ENCODE measurements around the gene NDUFA6.

NDUFA6 gene

GRCh38 chr22:42065438-42066125 is 25.0 kb downstream of the NDUFA6 start:
- TF ChIP-seq ZNF8 (CRISPR knock-in tag; IDR thresholded peaks at IDR 0.05) (no peak), ZC3H10 (CRISPR knock-in tag; IDR thresholded peaks at IDR 0.05) (no peak), POU6F1 (CRISPR knock-in tag; IDR thresholded peaks at IDR 0.05; ENCODE audit: borderline replicate concordance, low read depth) (no peak), ZFP30 (CRISPR knock-in tag; IDR thresholded peaks at IDR 0.05) (no peak), OSR1 (CRISPR knock-in tag; IDR thresholded peaks at IDR 0.05) (no peak), TCF4 (CRISPR knock-in tag; IDR thresholded peaks at IDR 0.05; ENCODE audit: borderline replicate concordance) (no peak), ESRRG (CRISPR knock-in tag; IDR thresholded peaks at IDR 0.05) (no peak), ZFP3 (CRISPR knock-in tag; IDR thresholded peaks at IDR 0.05) (no peak), ZNF565 (CRISPR knock-in tag; conservative IDR thresholded peaks at IDR 0.05; ENCODE audit: low read depth) (no peak), ARNTL (CRISPR knock-in tag; IDR thresholded peaks at IDR 0.05; ENCODE audit: borderline replicate concordance, low read depth) (no peak), SNAI2 (CRISPR knock-in tag; IDR thresholded peaks at IDR 0.05) (no peak), CSDC2 (CRISPR knock-in tag; IDR thresholded peaks at IDR 0.05) (no peak), ZNF70 (CRISPR knock-in tag; IDR thresholded peaks at IDR 0.05) (no peak), TOX (CRISPR knock-in tag; IDR thresholded peaks at IDR 0.05; ENCODE audit: borderline replicate concordance) (no peak), BACH2 (CRISPR knock-in tag; IDR thresholded peaks at IDR 0.05; ENCODE audit: borderline replicate concordance) (no peak), PPARA (CRISPR knock-in tag; IDR thresholded peaks at IDR 0.05; ENCODE audit: borderline replicate concordance) (no peak), TSHZ2 (CRISPR knock-in tag; IDR thresholded peaks at IDR 0.05) (no peak), ISL1 (CRISPR knock-in tag; IDR thresholded peaks at IDR 0.05) (no peak), RARB (CRISPR knock-in tag; IDR thresholded peaks at IDR 0.05) (no peak)
- no peak for ATAC-seq

- TF ChIP-seq TCF4 (CRISPR knock-in tag; IDR thresholded peaks at IDR 0.05; ENCODE audit: borderline replicate concordance) (no peak), BACH2 (CRISPR knock-in tag; IDR thresholded peaks at IDR 0.05; ENCODE audit: borderline replicate concordance) (no peak), ZFP3 (CRISPR knock-in tag; IDR thresholded peaks at IDR 0.05) (no peak), ZNF8 (CRISPR knock-in tag; IDR thresholded peaks at IDR 0.05) (no peak), GLIS3 (CRISPR knock-in tag; IDR thresholded peaks at IDR 0.05) (no peak), RARB (CRISPR knock-in tag; IDR thresholded peaks at IDR 0.05) (no peak)
- no peak for ATAC-seq
These were observed 25.9 kb downstream of the NDUFA6 start for GRCh38 chr22:42064629-42065028.

GRCh38 chr22:42062506-42063170 is 27.9 kb downstream of the NDUFA6 start:
- no peak for ATAC-seq
- no peak for TF ChIP-seq ESRRG (CRISPR knock-in tag; IDR thresholded peaks at IDR 0.05)
- TF ChIP-seq RARB (CRISPR knock-in tag; IDR thresholded peaks at IDR 0.05): no peak

DNA sequence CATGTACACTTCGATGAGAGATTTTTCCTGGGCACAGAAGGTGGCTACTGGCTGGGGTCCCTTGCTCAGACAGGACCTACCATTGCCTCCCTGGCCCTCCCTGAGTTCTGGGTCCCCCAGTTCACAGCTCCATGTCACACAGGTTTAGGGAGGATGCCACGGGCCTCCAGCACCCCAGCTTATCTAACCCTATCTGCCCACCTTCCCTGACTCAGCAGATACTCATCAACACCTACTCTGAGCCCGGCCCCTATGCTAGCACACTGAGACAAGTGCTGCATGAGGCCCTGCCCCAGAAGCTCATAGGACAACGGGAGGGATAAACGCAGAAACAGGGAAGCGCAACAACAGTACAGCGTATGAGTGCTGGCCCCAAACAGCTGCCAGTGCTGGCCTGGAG is 29.5 kb downstream of the NDUFA6 start:
- TF ChIP-seq BACH2 (CRISPR knock-in tag; IDR thresholded peaks at IDR 0.05; ENCODE audit: borderline replicate concordance) (no peak), CREB5 (CRISPR knock-in tag; IDR thresholded peaks at IDR 0.05; ENCODE audit: low read depth) (no peak), CSDC2 (CRISPR knock-in tag; IDR thresholded peaks at IDR 0.05) (no peak), ISL1 (CRISPR knock-in tag; IDR thresholded peaks at IDR 0.05) (no peak)
- TF ChIP-seq, protein P1, sequence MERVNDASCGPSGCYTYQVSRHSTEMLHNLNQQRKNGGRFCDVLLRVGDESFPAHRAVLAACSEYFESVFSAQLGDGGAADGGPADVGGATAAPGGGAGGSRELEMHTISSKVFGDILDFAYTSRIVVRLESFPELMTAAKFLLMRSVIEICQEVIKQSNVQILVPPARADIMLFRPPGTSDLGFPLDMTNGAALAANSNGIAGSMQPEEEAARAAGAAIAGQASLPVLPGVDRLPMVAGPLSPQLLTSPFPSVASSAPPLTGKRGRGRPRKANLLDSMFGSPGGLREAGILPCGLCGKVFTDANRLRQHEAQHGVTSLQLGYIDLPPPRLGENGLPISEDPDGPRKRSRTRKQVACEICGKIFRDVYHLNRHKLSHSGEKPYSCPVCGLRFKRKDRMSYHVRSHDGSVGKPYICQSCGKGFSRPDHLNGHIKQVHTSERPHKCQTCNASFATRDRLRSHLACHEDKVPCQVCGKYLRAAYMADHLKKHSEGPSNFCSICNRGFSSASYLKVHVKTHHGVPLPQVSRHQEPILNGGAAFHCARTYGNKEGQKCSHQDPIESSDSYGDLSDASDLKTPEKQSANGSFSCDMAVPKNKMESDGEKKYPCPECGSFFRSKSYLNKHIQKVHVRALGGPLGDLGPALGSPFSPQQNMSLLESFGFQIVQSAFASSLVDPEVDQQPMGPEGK (CRISPR knock-in tag; IDR thresholded peaks at IDR 0.05; ENCODE audit: borderline replicate concordance): no peak
- TF ChIP-seq, protein P2, sequence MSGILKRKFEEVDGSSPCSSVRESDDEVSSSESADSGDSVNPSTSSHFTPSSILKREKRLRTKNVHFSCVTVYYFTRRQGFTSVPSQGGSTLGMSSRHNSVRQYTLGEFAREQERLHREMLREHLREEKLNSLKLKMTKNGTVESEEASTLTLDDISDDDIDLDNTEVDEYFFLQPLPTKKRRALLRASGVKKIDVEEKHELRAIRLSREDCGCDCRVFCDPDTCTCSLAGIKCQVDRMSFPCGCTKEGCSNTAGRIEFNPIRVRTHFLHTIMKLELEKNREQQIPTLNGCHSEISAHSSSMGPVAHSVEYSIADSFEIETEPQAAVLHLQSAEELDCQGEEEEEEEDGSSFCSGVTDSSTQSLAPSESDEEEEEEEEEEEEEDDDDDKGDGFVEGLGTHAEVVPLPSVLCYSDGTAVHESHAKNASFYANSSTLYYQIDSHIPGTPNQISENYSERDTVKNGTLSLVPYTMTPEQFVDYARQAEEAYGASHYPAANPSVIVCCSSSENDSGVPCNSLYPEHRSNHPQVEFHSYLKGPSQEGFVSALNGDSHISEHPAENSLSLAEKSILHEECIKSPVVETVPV (CRISPR knock-in tag; IDR thresholded peaks at IDR 0.05): no peak
- ATAC-seq: no peak
